ENCODE results near the gene CAMK2N1.

DNA sequence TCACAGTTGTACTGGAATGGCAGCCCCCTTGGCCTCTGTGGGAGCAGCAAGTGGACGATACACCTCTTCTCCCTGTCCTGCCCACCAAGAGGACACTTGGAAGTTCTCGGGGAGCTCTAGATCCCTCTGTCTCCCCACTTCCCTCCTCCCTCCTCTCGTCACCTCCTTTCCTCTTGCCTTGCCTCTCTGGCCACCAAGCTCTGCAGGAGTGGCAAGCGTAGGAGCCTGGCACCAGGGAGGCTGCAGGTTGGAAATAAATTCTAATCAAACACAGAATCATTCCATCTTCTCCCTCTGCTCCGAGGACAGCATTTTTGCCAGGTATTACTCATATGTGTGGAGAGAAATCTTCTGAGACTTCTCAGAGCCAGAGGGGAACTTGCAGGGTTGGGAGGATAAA, 20.8 kb downstream of the CAMK2N1 start:
- TF ChIP-seq, protein P1, sequence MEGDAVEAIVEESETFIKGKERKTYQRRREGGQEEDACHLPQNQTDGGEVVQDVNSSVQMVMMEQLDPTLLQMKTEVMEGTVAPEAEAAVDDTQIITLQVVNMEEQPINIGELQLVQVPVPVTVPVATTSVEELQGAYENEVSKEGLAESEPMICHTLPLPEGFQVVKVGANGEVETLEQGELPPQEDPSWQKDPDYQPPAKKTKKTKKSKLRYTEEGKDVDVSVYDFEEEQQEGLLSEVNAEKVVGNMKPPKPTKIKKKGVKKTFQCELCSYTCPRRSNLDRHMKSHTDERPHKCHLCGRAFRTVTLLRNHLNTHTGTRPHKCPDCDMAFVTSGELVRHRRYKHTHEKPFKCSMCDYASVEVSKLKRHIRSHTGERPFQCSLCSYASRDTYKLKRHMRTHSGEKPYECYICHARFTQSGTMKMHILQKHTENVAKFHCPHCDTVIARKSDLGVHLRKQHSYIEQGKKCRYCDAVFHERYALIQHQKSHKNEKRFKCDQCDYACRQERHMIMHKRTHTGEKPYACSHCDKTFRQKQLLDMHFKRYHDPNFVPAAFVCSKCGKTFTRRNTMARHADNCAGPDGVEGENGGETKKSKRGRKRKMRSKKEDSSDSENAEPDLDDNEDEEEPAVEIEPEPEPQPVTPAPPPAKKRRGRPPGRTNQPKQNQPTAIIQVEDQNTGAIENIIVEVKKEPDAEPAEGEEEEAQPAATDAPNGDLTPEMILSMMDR (IDR thresholded peaks at IDR 0.05 in 2 of 3, conservative IDR thresholded peaks at IDR 0.05 in 1 of 3; ENCODE audit: control insufficient read depth in 2 of 3, extremely low read depth in 1 of 3, insufficient read depth in 1 of 3, low read depth in 3 of 3, low read length in 3 of 3), result no peak
- TF ChIP-seq POLR2A (IDR thresholded peaks at IDR 0.05; ENCODE audit: low read depth, low read length), result no peak
- TF ChIP-seq RAD21 (IDR thresholded peaks at IDR 0.05; ENCODE audit: insufficient read depth, low read depth, low read length), result no peak
